Measurements from ENCODE around the gene CRB1.
"Not testable (repeated sequence)": the region's sequence is repeated elsewhere in the genome, so short reads cannot be mapped to it uniquely, and the experiment has no call there.

CRB1 gene

DNA sequence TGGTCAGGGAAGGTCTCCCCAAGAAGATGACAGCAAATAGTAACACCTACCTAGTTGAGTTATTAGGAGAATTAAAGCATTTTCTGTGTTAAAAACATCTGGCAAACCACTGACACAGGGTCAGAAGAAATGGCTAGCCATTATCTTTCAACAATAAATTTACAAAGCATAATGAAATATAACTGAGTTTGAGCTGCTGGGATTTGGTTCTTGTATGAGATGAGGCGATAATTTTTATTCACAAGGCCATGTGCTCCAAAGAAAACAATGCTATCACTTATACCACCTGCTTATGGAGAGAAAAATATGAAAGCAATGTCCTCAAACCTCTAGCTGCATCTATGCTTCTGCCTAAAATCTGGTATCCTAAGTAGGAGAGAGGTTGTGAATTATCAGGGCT is 202.3 kb downstream of the CRB1 start:
- H3K4me3 ChIP-seq (ENCODE audit: low read depth, low read length) = no peak overlapping the region
- no peak for TF ChIP-seq CTCF (IDR thresholded peaks at IDR 0.05; ENCODE audit: borderline replicate concordance, insufficient read depth, low read depth, low read length)

DNA sequence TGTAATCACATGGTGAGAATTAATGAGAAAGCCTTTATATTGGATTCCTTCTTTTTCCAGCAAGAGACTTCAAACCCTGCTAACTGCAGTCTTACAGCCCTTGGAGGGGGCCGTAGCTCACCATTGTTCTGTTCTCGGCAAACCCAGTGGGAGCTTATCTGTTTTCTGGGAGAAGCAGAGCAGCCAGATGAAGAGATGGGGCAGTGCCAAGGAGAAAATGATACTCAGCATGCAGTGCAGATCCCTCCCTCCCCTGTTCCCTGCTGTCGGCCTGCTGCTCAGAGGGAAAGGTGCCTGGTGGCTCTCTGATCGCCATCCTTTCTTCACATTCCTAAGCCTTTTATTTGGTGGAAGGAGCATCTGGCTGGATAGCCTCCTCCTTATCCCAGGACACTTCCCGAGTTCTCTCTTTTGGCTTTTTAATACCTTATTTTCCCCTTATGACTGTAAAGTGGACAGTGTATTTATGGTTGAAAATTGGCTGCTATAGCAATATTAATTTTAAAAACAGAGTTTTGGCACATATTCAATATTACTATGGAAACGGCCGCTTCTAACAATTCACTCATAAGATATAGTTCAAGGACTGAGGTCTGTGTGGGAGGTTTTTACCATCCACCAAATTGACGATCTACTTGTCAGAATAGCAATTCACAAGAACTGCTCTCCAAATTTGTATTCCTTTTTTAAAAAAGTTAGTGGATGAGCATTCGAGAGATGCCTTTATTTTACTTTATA is 203.4 kb downstream of the CRB1 start:
- TF ChIP-seq CTCF (IDR thresholded peaks at IDR 0.05; ENCODE audit: borderline replicate concordance, insufficient read depth, low read depth, low read length) = no peak
- H3K4me3 ChIP-seq (ENCODE audit: low read depth, low read length) = no peak overlapping the region

GRCh38 chr1:197472141-197472540 is 204.1 kb downstream of the CRB1 start:
- no peak for TF ChIP-seq CTCF (IDR thresholded peaks at IDR 0.05; ENCODE audit: borderline replicate concordance, insufficient read depth, low read depth, low read length)

GRCh38 chr1:197480446-197480845 is 212.4 kb downstream of the CRB1 start:
- TF ChIP-seq CTCF (IDR thresholded peaks at IDR 0.05; ENCODE audit: borderline replicate concordance, insufficient read depth, low read depth, low read length) = no peak
- H3K4me3 ChIP-seq (ENCODE audit: low read depth, low read length) = no peak overlapping the region

More at GRCh38 chr1:197472141-197472540, 204.1 kb downstream of the CRB1 start:
- no peak overlapping the region for H3K4me3 ChIP-seq (ENCODE audit: low read depth, low read length)

GRCh38 chr1:197481101-197481500 is 213.0 kb downstream of the CRB1 start:
- H3K4me3 ChIP-seq (ENCODE audit: low read depth, low read length) = no peak overlapping the region
- no peak for TF ChIP-seq CTCF (IDR thresholded peaks at IDR 0.05; ENCODE audit: borderline replicate concordance, insufficient read depth, low read depth, low read length)

GRCh38 chr1:197485790-197486189 is 217.7 kb downstream of the CRB1 start:
- H3K4me3 ChIP-seq (ENCODE audit: low read depth, low read length) = no peak overlapping the region
- TF ChIP-seq CTCF (IDR thresholded peaks at IDR 0.05; ENCODE audit: borderline replicate concordance, insufficient read depth, low read depth, low read length) = no peak

- no peak for TF ChIP-seq CTCF (IDR thresholded peaks at IDR 0.05; ENCODE audit: borderline replicate concordance, insufficient read depth, low read depth, low read length)
These were observed 218.9 kb downstream of the CRB1 start for GRCh38 chr1:197486946-197487345.

DNA sequence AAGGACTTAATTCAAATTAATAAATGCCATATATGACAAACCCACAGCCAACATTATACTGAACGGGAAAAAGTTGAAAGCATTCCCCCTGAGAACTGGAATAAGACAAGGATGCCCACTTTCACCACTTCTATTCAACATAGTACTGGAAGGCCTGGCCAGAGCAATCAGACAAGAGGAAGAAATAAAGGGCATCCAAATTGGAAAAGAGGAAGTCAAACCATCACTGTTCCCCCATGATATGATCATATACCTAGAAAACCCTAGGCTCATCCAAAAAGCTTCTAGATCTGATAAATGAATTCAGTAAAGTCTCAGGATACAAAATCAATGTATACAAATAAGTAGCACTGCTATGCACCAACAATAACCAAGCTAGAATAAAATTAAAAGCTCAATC is 223.5 kb downstream of the CRB1 start:
- H3K4me3 ChIP-seq (ENCODE audit: low read depth, low read length) = not testable (repeated sequence)

More at GRCh38 chr1:197486946-197487345, 218.9 kb downstream of the CRB1 start:
- no peak overlapping the region for H3K4me3 ChIP-seq (ENCODE audit: low read depth, low read length)

Measured in GM12875 (cell line).